ENCODE data around the gene GAS5. TPM values are rescaled to one million over a fixed set of nuclear protein-coding genes. Genes with fewer than 3 reads are reported as not detected.

GAS5 gene
- polyA plus RNA-seq, 1 experiment: 839 TPM

GRCh38 chr1:173913111-173913510 lies 45.3 kb upstream of the GAS5 start:
- no peak for TF ChIP-seq CTCF (IDR thresholded peaks at IDR 0.05; ENCODE audit: insufficient read depth, low read depth, low read length)
- Histone ChIP-seq H3K4me3 (ENCODE audit: low read depth, low read length) (no peak overlapping the region), H3K36me3 (ENCODE audit: control insufficient read depth, insufficient read depth, low read length) (no peaks in the 10 kb centered on the region), H3K27me3 (ENCODE audit: control insufficient read depth, insufficient read depth, low read length) (no peaks in the 10 kb centered on the region)
- CTCF ChIA-PET: no interaction called here
- POLR2A ChIA-PET: no interaction called here
- DNase-seq (ENCODE audit: low read depth): no peak

- Histone ChIP-seq H3K27me3 (ENCODE audit: control insufficient read depth, insufficient read depth, low read length) (no peaks in the 10 kb centered on the region), H3K36me3 (ENCODE audit: control insufficient read depth, insufficient read depth, low read length) (no peaks in the 10 kb centered on the region), H3K4me3 (ENCODE audit: low read depth, low read length) (no peak overlapping the region)
- POLR2A ChIA-PET: no interaction called here
- DNase-seq (ENCODE audit: low read depth): no peak
- CTCF ChIA-PET: no interaction called here
- no peak for TF ChIP-seq CTCF (IDR thresholded peaks at IDR 0.05; ENCODE audit: insufficient read depth, low read depth, low read length)
Measured at GRCh38 chr1:173903827-173904531, 36.2 kb upstream of the GAS5 start.

GRCh38 chr1:173900992-173901391 lies 33.2 kb upstream of the GAS5 start:
- H3K27me3 ChIP-seq (ENCODE audit: control insufficient read depth, insufficient read depth, low read length): no peaks in the 10 kb centered on the region
- H3K36me3 ChIP-seq (ENCODE audit: control insufficient read depth, insufficient read depth, low read length): no peaks in the 10 kb centered on the region
- POLR2A ChIA-PET: no interaction called here
- no peak for TF ChIP-seq CTCF (IDR thresholded peaks at IDR 0.05; ENCODE audit: insufficient read depth, low read depth, low read length)
- H3K4me3 ChIP-seq (ENCODE audit: low read depth, low read length): no peak overlapping the region
- CTCF ChIA-PET: no interaction called here
- DNase-seq (ENCODE audit: low read depth): no peak

GRCh38 chr1:173900427-173900826 lies 32.6 kb upstream of the GAS5 start:
- CTCF ChIA-PET: no interaction called here
- TF ChIP-seq CTCF (IDR thresholded peaks at IDR 0.05; ENCODE audit: insufficient read depth, low read depth, low read length): no peak
- H3K27me3 ChIP-seq (ENCODE audit: control insufficient read depth, insufficient read depth, low read length): no peaks in the 10 kb centered on the region
- H3K36me3 ChIP-seq (ENCODE audit: control insufficient read depth, insufficient read depth, low read length): no peaks in the 10 kb centered on the region
- H3K4me3 ChIP-seq (ENCODE audit: low read depth, low read length): no peak overlapping the region
- POLR2A ChIA-PET: no interaction called here
- no peak for DNase-seq (ENCODE audit: low read depth)

GRCh38 chr1:173894189-173894588 lies 26.4 kb upstream of the GAS5 start:
- CTCF ChIA-PET: no interaction called here
- Histone ChIP-seq H3K27me3 (ENCODE audit: control insufficient read depth, insufficient read depth, low read length) (no peaks in the 10 kb centered on the region), H3K4me3 (ENCODE audit: low read depth, low read length) (no peak overlapping the region), H3K36me3 (ENCODE audit: control insufficient read depth, insufficient read depth, low read length) (no peaks in the 10 kb centered on the region)
- TF ChIP-seq CTCF (IDR thresholded peaks at IDR 0.05; ENCODE audit: insufficient read depth, low read depth, low read length): no peak
- POLR2A ChIA-PET: no interaction called here
- no peak for DNase-seq (ENCODE audit: low read depth)

All from BJ (cell line).